Loucy (cell line): ENCODE results near the gene TNFAIP3.

Experiments
- EZH2phosphoT487 ChIP-seq: fragments of 200-600 bp; IDR thresholded peaks from 2 replicates; pipeline ENCODE4 v1.6.1; 2018; ENCODE audit warnings: antibody characterized with exemption, mild to moderate bottlenecking, moderate library complexity, borderline replicate concordance
- TF ChIP-seq, protein P1 (sequence below): fragments of 200-600 bp; sonication (generic); conservative IDR thresholded peaks from 2 replicates; pipeline ENCODE4 v1.5.1; 2014; ENCODE audit warnings: mild to moderate bottlenecking, antibody characterized with exemption, low read length

- TF ChIP-seq EZH2phosphoT487, result no peak
- TF ChIP-seq, protein P1, sequence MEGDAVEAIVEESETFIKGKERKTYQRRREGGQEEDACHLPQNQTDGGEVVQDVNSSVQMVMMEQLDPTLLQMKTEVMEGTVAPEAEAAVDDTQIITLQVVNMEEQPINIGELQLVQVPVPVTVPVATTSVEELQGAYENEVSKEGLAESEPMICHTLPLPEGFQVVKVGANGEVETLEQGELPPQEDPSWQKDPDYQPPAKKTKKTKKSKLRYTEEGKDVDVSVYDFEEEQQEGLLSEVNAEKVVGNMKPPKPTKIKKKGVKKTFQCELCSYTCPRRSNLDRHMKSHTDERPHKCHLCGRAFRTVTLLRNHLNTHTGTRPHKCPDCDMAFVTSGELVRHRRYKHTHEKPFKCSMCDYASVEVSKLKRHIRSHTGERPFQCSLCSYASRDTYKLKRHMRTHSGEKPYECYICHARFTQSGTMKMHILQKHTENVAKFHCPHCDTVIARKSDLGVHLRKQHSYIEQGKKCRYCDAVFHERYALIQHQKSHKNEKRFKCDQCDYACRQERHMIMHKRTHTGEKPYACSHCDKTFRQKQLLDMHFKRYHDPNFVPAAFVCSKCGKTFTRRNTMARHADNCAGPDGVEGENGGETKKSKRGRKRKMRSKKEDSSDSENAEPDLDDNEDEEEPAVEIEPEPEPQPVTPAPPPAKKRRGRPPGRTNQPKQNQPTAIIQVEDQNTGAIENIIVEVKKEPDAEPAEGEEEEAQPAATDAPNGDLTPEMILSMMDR, result no peak
These were observed 4.5 kb upstream of the TNFAIP3 start for GRCh38 chr6:137862419-137863090.
